Stimulated activated CD8-positive, alpha-beta memory T cell treated with anti-CD3 and anti-CD28 coated beads, Interleukin-4, amount 100 ng/mL, for 4 hours (primary cell): ENCODE data around the gene KCNMB3.
"Not testable (repeated sequence)": the region's sequence is repeated elsewhere in the genome, so short reads cannot be mapped to it uniquely, and the experiment has no call there.

Source experiments
- DNase-seq, 2 donors: peaks; one replicate each; pipeline ENCODE4 v3.0.0-alpha.2; 2020; ENCODE audit warnings: low read depth in 2 of 2, low spot score in 1 of 2

KCNMB3 gene

DNA sequence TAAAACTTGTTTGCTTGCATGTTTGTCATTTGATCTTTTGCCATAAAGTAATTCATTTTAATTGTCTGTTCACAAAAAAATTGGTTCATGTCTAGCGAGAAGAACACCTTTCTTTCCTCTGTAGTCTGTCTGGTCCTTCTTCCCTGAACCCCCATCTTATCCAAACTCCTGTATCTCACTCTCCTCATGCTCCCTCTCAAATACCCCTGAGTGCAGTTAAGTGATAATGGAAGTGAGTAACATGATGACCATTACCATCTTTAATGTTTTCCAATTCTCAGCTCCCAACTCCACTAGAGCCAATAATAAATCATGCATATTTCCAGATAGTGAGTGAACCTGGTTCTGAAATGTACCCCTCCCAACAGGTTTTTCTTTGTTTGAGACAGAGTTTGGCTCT, 14.2 kb upstream of the KCNMB3 start:
- DNase-seq: no peak

DNA sequence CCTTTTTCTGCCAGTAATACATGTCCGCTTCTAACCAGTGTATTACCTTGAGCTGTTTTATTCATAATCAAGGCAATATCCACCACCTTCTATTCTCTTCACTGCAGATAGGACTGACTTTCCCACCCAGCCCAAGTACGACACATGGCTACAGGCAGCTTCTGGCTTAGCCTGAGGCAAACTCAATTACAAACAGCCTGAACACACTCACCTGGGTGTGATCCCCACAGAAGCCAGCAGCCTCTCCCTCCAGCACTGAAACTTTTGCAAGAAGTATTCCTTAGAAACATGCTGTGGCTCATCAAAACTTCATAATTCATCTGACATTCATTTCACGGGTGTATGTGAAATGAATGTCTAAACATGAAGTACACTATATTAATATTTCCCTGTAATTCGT, 13.5 kb upstream of the KCNMB3 start:
- no peak for DNase-seq

DNA sequence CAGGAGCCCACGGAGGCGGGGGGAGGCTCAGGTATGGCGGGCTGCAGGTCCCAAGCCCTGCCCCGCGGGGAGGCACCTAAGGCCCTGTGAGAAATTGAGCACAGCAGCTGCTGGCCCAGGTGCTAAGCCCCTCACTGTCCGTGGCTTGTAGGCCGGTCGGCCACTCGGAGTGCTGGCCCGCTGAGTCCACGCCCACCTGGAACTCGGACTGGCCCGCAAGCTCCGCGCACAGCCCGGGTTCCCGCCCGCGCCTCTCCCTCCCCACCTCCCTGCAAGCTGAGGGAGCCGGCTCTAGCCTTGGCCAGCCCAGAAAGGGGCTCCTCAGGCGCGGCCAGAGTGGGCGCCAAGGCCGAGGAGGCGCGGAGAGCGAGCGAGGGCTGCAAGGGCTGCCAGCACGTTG, 12.2 kb upstream of the KCNMB3 start:
- no peak for DNase-seq

DNA sequence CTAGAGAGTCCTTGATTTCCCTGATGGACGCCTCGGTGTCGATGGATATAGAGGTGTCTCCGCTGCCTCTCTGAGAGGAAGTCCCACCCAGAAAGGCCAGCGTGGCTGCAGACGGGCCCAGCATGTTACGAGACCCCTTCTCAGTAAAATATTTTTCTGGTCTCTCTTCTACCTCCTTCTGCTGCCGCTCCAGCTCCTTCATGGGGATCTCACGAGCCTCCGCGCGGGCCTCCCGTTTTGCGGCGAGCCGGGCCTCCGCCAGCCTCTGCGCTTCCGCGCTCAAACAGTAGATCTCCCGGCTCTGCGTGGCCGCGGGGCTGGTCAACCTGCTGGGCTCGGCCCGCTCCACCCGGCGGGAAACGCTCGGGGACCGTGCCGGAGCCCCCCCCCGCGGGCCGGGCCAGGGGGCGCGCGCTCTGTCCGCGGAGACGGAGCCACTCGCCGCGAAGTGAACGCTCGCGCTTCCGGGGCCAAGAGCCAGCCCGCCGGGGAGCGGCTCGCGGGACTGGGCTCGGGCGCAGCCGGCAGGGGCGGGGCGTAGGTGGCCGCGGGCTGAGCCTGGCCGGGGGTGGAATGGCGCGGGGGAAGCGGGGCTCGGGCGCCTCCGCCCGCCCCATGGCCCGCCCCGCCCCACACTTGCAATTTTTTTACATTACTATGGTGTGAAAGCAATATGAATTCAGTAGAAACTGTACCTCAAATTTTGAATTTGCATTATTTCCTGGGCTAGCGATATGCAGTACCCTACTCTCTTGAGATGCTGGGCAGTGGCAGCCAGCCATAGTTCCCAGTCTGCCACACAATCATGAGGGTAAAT, 10.2 kb upstream of the KCNMB3 start:
- peak; percentile 28 to 46 for DNase-seq

DNA sequence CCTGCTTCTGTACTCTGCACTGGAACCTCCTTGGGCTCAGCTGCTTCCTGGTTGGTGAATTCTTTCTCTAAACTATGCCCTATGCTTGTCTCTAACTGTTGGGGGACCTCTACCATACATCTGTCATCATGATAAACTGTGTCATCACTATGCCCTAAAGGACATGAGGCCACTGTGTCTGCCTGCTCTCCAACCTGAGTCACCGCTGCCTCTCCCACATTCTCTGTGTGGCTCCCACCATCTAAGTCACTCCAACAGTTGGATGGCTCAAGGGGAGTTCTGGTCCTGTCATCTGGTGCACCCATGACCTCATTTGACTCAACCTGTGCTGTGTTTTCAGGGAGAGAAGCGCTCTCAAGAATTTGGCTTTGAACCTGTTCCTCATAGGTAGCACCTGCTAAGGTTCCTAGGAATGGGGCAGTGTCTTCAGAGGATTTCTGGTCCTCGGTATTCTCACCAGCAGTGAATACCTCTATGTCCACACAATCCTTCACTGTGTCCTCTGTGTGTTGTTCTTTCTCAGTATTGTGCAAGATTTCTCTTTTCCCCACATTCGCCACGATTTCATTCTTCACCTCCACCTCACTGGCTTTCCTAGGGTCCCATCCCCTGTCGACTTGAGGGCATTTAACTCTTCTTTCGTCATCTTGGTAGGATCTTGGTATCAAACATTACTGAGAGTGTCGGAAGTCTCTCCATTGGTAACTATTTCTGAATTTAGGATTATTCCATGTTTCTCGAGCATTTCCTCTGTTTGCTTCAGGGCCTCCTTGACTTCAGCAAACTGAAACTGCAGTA, 9.2 kb upstream of the KCNMB3 start:
- DNase-seq: not testable (repeated sequence)

DNA sequence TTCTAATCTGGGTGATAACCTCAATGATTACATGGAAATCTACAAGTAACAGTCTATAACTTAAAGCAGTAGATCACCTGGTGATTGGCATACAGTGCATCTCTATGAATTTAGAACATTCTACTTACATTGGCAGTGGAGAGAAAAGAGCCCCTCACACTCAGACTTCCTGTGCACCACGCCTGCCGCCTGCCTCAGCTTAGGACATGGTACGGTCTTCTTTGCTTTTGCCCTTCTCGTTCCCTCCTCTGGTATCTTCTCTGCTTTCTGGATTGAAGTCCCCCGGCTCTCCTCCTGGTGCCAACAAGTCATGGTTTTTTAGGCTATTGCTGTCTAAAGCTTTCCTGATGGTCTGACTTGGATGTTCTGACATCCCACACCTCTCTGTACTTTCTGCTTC, 7.9 kb upstream of the KCNMB3 start:
- DNase-seq: no peak

DNA sequence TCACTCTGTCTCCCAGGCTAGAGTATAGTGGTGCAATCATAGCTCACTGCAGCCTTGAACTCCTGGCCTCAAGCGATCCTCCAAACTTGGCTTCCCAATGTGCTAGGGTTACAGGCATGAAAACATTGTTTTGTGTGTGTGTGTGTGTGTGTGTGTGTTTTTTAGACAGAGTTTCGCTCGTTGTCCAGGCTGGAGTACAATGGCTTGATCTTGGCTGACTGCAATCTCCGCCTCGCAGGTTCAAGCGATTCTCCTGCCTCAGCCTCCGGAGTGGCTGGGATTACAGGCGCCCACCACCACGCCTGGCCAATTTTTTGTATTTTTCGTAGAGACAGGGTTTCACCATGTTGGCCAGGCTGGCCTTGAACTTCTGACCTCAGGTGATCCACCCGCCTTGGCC, 6.8 kb upstream of the KCNMB3 start:
- not testable (repeated sequence) for DNase-seq

DNA sequence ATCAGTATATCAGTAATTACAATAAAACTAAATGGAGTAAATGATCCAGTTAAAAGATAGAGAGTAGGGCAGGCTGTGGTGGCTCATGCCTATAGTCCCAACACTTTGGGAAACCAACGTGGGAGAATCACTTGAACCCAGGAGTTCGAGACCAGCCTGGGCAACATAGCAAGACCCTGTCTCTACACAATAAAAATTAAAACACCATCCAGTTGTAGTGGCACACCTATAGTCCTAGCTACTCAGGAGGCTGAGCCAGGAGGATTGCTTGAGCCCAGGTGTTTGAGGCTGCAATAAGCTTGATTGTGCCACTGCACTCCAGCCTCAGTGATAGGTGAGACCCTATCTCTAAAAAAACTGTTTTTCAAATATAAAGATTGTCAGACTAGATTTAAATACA, 5.9 kb upstream of the KCNMB3 start:
- no peak for DNase-seq

DNA sequence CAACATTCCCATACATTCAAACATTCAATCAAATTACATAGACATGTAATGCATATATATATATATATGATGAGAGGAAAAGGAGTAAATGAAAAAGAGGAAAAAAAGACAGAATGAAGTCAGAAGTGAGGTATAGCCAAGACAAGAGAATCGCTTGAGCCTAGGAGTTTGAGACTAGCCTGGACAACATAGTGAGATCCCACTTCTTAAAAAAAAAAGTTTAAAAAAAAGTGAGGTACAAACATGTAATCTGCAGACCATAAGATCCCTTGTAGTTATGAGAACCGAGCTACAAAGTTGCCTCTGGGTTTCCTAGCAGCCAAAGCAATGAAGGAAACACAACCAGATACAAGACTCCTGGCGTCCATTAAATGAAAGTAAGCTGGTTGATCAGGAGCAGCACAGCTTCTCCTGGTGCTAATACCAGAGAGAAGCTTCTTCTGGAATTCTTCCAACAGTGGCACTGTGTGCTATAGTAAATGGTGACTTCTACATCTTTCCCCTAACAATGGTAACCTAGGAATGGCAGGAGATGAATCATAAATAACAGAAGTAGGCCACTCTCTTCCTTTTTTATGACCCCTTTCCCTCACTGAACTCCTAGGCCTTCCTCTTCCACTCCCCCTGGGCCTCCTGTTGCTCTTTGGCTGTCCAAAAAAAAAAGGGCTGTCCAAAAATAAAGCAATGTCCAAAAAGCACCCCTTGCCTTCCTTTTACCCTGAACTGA, 3.5 kb downstream of the KCNMB3 start:
- no peak for DNase-seq

DNA sequence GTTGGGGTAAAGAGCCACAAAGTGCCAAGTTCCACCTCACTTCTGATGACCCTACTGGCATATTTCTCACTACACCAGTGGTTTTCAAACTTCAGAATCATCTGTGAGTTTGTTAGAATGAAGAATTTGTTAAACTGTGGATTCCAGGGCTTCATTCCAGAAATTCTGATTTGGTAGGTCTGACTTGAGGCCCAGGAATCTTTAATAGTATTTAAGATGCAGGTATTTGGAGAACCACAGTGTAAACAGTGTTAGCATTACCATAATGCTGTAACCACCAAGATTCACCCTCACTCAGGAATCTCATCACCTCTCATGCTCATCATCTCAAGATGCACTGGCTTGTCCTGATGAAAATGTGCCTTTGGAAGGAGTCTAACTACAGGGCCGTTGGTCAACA, 6.0 kb downstream of the KCNMB3 start:
- DNase-seq: no peak

DNA sequence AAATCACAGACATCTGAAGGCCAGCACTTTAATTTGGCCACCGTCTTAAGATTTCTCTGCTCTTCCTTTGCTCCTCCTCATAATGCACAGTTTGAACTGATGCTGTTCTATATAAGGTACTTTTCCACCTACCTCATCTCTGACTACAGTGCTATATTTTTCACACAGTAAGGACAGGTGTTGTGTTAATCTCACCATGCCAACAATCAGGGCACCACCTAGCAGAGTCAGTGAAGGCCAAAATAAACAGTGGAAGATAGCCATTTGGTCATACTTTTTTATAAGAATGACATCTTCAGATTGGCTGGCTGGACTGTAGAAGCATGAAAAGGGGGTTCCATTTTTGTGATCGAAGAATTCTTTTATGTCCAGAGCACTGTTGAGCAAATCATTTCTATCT, 8.1 kb downstream of the KCNMB3 start:
- DNase-seq: not testable (repeated sequence)

DNA sequence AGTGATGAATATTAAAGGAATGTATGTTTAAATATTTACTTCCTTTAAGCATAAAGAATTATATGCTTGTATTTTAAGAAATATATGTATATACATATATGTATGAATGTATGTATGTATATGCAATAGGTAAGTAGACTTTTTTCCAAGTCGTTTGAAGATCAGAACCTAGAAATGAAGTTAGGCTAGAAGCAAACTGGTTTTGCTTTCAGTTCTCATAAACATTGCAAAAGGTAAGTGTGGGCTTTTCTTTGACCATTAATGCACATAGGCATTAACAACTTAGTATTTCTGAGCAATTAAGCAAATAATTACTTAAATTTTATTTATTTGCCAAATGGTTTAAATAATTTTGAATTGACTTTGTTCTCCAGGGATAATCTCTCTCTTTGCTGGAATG, 10.6 kb downstream of the KCNMB3 start:
- not testable (repeated sequence) for DNase-seq

DNA sequence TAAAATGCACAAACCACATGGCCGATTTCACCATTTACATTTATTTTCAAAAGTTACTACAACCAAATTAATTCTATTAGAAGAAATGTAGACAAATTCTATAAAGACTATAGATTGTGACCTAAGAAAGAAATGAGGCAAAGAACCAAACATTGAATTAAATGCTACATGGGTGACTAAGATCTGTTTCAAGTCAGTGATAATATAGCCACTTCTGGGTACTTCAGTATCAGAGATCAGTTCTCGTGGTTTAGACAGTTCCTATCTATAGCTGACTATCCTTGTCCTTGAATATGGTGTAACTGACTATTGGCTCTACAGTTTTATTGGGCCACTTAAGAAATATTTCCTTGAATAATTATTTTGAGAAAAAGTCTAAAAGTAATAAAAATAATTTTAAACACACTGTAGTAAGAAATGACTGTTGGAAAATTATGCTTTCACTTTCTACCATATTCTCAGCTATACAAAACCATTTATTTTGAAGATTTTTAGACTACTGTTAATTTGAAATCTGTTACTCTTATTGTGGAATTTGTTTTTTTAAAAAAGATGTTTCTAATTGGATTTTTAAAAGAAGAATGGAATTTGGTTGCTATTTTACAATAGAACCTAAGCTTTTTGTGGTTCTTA, 14.1 kb downstream of the KCNMB3 start:
- no peak for DNase-seq

DNA sequence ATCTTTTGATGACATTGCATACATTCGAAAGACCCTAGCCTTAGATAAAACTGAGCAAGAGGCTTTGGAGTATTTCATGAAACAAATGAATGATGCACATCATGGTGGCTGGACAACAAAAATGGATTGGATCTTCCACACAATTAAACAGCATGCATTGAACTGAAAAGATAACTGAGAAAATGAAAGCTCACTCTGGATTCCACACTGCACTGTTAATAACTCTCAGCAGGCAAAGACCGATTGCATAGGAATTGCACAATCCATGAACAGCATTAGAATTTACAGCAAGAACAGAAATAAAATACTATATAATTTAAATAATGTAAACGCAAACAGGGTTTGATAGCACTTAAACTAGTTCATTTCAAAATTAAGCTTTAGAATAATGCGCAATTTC, 16.7 kb downstream of the KCNMB3 start:
- DNase-seq: no peak

DNA sequence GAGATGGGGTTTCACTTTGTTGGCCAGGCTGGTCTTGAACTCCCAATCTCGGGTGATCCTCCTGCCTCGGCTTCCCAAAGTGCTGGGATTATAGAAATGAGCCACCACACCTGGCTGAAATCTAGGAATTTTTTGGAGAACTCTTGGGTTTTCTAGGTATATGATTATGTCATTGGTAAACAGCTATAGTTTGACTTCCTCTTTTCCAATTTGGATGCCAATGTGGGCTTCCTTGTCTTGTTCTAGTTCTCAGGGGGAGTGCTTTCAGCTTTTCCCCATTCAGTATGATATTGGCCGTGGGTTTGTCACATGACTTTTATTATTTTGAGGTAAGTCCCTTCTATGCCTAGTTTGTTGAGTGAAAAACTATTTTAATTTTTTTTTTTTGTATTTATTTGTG, 17.9 kb downstream of the KCNMB3 start:
- no peak for DNase-seq

DNA sequence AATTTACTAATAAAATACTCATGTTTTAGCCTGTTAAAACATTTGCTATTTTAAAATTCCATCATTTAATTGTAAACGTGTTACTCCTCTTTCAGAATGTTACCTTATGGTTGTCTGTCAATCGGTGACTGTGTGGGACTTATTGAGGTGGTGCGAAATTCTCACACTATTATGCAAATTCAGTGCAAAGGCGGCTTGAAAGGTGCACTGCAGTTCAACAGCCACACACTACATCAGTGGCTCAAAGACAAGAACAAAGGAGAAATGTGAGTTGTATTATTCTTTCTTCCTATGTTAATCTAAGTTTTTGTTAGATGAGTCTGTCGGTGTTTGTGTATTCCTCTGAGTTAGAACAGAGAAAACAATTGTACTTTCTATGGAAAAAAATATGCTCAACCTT, 21.7 kb downstream of the KCNMB3 start:
- DNase-seq: no peak

DNA sequence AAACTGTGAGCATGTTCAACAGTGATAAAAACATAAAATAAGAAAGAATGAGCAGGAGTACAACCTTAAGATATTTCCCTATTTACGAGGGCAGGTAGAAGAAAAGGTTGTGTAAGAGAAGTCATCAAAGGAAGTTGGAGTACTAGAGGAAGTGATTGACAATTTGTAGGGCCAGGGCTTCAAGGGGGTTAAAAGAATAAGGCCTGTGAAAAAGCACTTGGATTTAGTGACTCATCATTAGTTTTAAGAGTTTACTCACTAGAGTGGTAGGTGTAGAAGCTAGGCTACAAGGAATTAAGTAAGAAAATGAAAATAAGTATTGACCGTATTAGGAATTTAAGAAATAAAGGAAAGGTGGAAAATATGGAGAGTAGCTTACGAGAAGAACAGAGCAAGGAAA, 23.6 kb downstream of the KCNMB3 start:
- no peak for DNase-seq

DNA sequence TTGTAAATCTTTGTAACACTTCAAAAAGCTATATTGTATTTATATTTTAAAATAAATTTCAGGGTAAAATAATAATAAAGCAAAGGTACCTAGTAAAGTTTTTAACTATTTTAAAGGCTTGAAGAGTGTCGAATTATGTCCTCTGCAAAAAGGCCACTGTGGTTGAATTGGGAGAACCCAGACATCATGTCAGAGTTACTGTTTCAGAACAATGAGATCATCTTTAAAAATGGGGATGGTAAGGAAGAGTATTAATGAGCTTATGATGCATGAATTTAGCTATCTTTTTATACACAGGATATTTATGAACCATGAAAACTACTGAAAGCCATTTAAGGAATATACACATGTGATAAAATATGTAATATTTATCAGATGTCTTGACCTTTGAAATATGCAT, 26.3 kb downstream of the KCNMB3 start:
- DNase-seq: no peak

DNA sequence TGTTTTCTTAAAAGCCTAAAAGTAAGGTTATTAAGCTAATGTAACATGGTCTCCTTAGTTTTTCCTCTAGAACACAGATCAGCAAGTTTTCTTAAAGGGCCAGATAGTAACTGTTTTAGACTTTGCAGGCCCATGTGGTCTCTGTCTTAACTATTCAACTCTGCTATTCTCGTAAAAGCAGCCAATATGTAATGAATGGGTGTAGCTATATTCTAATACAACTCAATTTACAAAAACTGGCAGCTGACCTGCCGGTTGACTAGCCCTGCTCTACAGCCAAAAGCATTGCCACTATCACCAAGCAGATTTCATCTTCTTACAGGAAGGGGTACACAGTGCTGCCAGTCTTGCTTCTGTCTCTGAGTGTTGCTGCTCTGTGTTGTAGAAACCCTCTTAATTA, 27.4 kb downstream of the KCNMB3 start:
- DNase-seq: no peak

DNA sequence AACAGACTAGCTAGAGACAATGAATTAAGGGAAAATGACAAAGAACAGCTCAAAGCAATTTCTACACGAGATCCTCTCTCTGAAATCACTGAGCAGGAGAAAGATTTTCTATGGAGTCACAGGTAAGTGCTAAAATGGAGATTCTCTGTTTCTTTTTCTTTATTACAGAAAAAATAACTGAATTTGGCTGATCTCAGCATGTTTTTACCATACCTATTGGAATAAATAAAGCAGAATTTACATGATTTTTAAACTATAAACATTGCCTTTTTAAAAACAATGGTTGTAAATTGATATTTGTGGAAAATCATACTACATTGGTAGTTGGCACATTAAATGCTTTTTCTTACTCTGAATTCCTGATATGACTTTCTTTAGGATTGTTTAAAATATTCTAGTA, 32.7 kb downstream of the KCNMB3 start:
- not testable (repeated sequence) for DNase-seq

DNA sequence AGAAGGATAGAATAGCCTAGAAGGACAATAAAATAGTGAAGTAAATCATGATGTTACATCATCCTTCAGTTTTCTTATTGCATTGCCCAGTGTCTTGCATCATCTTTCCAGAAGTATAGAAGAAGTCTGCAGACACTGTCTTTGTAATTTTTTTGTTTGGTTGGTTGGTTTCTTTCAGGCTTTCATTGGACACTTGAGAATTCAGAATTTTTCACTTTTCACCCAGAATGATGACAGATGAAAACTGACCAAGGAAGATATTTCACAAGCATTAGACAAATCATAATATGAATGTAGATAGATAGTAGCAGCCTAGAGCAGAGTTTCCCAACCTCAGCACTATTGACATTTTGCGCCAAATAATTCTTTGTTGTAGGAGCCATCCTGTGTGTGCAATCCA, 35.4 kb downstream of the KCNMB3 start:
- DNase-seq: not testable (repeated sequence)
